Neural cell (in vitro differentiated cells): ENCODE results near the gene RASL11B. TPM values are rescaled to one million over a fixed set of nuclear protein-coding genes. Genes with fewer than 3 reads are reported as not detected.

Experiments used
- H2AFZ ChIP-seq: fragments of 200-600, 300-800 bp; sonication (generic), shearing (Covaris generic); 2 replicates; pipeline ENCODE4 v1.6.0; 2014; ENCODE audit warnings: low read depth, mild to moderate bottlenecking, antibody characterized with exemption, low read length, moderate library complexity
- H3F3A ChIP-seq: fragments of 200-600 bp; shearing (Covaris generic); 2 replicates; pipeline ENCODE4 v1.6.1; 2016; ENCODE audit warnings: mild to moderate bottlenecking, moderate library complexity, mixed read lengths, antibody characterized with exemption, low read length; ENCODE audit not compliant: insufficient read depth, poor library complexity, severe bottlenecking
- H3K27ac ChIP-seq: fragments of 200-600, 300-800 bp; sonication (generic), shearing (Covaris generic); 2 replicates; pipeline ENCODE4 v1.5.1; 2014; ENCODE audit warnings: mild to moderate bottlenecking, low read length, moderate library complexity
- H3K27me3 ChIP-seq: fragments of 300-800, 200-600 bp; sonication (generic), shearing (Covaris generic); 2 replicates; pipeline ENCODE4 v1.6.0; 2014; ENCODE audit warnings: mild to moderate bottlenecking, low read depth, low read length, moderate library complexity; ENCODE audit not compliant: insufficient read depth
- H3K36me3 ChIP-seq: fragments of 300-800, 200-600 bp; sonication (generic), shearing (Covaris generic); 2 replicates; pipeline ENCODE4 v1.5.1; 2014; ENCODE audit warnings: mild to moderate bottlenecking, antibody characterized with exemption, low read length, moderate library complexity; ENCODE audit not compliant: insufficient read depth
- H3K4me2 ChIP-seq: fragments of 300-800, 200-600 bp; sonication (generic), shearing (Covaris generic); 2 replicates; pipeline ENCODE4 v1.6.0; 2014; ENCODE audit warnings: mild to moderate bottlenecking, low read length
- H3K4me3 ChIP-seq: fragments of 300-800, 200-600 bp; sonication (generic), shearing (Covaris generic); 2 replicates; pipeline ENCODE4 v1.5.1; 2014; ENCODE audit warnings: mild to moderate bottlenecking, low read length, moderate library complexity
- H3K79me2 ChIP-seq: fragments of 200-600 bp; shearing (Covaris generic); replicated peaks from 2 replicates; pipeline ENCODE4 v1.6.0; 2014; ENCODE audit warnings: mild to moderate bottlenecking, low read length, moderate library complexity; ENCODE audit not compliant: insufficient read depth
- H3K9ac ChIP-seq: fragments of 300-800, 200-600 bp; sonication (generic), shearing (Covaris generic); 2 replicates; pipeline ENCODE4 v1.6.1; 2016; ENCODE audit warnings: mild to moderate bottlenecking, low read length, mixed read lengths
- H3K9me2 ChIP-seq: fragments of 200-600 bp; shearing (Covaris generic); 2 replicates; pipeline ENCODE4 v1.6.1; 2016; ENCODE audit warnings: mild to moderate bottlenecking, low read length, mixed read lengths; ENCODE audit not compliant: insufficient read depth
- H3K9me3 ChIP-seq: fragments of 200-600, 300-800 bp; sonication (generic), shearing (Covaris generic); 2 replicates; pipeline ENCODE4 v1.6.1; 2016; ENCODE audit warnings: mild to moderate bottlenecking, mixed run types, low read length, moderate library complexity, mixed read lengths
- H4K20me1 ChIP-seq: fragments of 200-600 bp; shearing (Covaris generic); 2 replicates; pipeline ENCODE4 v1.6.1; 2016; ENCODE audit warnings: mild to moderate bottlenecking, mixed run types; ENCODE audit not compliant: insufficient read depth
- EP300 ChIP-seq: fragments of 450-650 bp; conservative IDR thresholded peaks from 2 replicates; pipeline ENCODE4 v1.6.1; 2014; ENCODE audit warnings: antibody characterized with exemption, mild to moderate bottlenecking, moderate library complexity; ENCODE audit not compliant: poor library complexity, severe bottlenecking
- EZH2 ChIP-seq: fragments of 200-600, 300-800 bp; shearing (Covaris generic), sonication (generic); IDR thresholded peaks from 2 replicates; pipeline ENCODE4 v1.6.1; 2014; ENCODE audit warnings: antibody characterized with exemption, low read length, borderline replicate concordance, mild to moderate bottlenecking; ENCODE audit not compliant: insufficient read depth, poor library complexity, severe bottlenecking
- MXI1 ChIP-seq: fragments of 450-650 bp; conservative IDR thresholded peaks from 2 replicates; pipeline ENCODE4 v1.6.1; 2014; ENCODE audit warnings: antibody characterized with exemption, mild to moderate bottlenecking; ENCODE audit not compliant: poor library complexity, severe bottlenecking
- POLR2AphosphoS5 ChIP-seq: IDR thresholded peaks from 2 replicates; pipeline ENCODE4 v1.6.1; 2012
- RAD21 ChIP-seq: fragments of 450-650 bp; conservative IDR thresholded peaks from 2 replicates; pipeline ENCODE4 v1.6.1; 2014; ENCODE audit warnings: antibody characterized with exemption, mild to moderate bottlenecking, moderate library complexity
- SMC3 ChIP-seq: fragments of 450-650 bp; conservative IDR thresholded peaks from 2 replicates; pipeline ENCODE4 v1.6.1; 2014; ENCODE audit warnings: antibody characterized with exemption, mild to moderate bottlenecking, moderate library complexity; ENCODE audit not compliant: poor library complexity
- TAF1 ChIP-seq: IDR thresholded peaks from 2 replicates; pipeline ENCODE4 v1.6.1; 2012; ENCODE audit warnings: low read depth
- polyA plus RNA-seq: library from polyadenylated mRNA; depleted of rRNA; stranded (reverse); fragments of >200 nt; gene quantifications from 2 replicates; pipeline ENCODE4 v1.2.3, GENCODE V29; 2014
- TF ChIP-seq, protein P1 (sequence below): IDR thresholded peaks from 2 replicates; pipeline ENCODE4 v1.6.1; 2012; ENCODE audit warnings: borderline replicate concordance
- TF ChIP-seq, protein P2 (sequence below): fragments of 450-650 bp; IDR thresholded peaks from 2 replicates; pipeline ENCODE4 v1.5.1; 2014; ENCODE audit warnings: antibody characterized with exemption, mild to moderate bottlenecking, moderate library complexity; ENCODE audit not compliant: poor library complexity, severe bottlenecking

Gene RASL11B
- polyA plus RNA-seq, 1 donor from 2014 or later = 2.1 TPM

DNA sequence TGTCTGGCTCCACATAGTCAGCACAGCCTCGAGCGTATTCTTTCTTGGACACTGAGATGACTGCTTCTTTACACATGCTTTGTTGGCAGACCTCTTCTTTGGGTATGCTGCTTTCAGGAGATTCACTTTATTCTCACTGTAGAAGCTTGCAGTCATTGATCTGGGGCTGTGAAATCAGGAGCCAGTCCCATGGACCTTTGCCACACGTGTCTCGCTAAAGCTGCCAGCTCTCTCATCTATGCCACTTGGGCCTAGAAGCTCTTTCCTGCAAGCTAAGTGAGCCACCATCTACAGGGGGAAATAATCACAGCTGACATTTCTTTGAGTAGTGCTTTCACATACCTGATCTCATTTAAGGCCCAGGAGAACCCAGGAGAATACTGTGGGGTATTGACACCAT is 5.0 kb downstream of the RASL11B start:
- H3F3A ChIP-seq = no peaks in the 10 kb centered on the region
- H3K4me3 ChIP-seq = no peak overlapping the region
- H3K79me2 ChIP-seq = no peaks in the 10 kb centered on the region

DNA sequence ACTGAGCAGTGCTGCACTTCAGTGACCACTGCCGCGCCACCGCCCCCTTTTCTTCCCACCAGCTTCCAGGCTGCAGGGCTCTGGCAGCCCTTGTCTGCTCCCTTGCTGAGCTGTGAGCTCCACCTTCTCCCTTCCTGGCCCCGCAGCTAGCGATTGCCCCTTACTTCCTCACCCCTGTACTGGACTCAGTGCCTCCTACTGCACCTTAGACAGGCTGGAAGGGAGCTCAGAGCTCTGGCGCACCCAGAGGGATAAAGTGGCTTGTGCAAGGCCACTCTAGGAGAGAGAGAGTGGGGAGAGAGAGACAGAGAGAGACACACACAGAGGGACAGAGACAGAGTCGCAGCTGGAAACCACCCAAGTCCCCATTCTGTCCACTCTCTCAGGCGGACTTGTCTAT is 6.0 kb downstream of the RASL11B start:
- peaks cover 6% of the 10 kb centered on the region for H3K27me3 ChIP-seq
- H3F3A ChIP-seq = no peaks in the 10 kb centered on the region
- H3K36me3 ChIP-seq = no peaks in the 10 kb centered on the region
- H2AFZ ChIP-seq = no peak overlapping the region
- no peak overlapping the region for H3K9ac ChIP-seq
- no peaks in the 10 kb centered on the region for H3K79me2 ChIP-seq
- H4K20me1 ChIP-seq = no peaks in the 10 kb centered on the region
- TF ChIP-seq, protein P1, sequence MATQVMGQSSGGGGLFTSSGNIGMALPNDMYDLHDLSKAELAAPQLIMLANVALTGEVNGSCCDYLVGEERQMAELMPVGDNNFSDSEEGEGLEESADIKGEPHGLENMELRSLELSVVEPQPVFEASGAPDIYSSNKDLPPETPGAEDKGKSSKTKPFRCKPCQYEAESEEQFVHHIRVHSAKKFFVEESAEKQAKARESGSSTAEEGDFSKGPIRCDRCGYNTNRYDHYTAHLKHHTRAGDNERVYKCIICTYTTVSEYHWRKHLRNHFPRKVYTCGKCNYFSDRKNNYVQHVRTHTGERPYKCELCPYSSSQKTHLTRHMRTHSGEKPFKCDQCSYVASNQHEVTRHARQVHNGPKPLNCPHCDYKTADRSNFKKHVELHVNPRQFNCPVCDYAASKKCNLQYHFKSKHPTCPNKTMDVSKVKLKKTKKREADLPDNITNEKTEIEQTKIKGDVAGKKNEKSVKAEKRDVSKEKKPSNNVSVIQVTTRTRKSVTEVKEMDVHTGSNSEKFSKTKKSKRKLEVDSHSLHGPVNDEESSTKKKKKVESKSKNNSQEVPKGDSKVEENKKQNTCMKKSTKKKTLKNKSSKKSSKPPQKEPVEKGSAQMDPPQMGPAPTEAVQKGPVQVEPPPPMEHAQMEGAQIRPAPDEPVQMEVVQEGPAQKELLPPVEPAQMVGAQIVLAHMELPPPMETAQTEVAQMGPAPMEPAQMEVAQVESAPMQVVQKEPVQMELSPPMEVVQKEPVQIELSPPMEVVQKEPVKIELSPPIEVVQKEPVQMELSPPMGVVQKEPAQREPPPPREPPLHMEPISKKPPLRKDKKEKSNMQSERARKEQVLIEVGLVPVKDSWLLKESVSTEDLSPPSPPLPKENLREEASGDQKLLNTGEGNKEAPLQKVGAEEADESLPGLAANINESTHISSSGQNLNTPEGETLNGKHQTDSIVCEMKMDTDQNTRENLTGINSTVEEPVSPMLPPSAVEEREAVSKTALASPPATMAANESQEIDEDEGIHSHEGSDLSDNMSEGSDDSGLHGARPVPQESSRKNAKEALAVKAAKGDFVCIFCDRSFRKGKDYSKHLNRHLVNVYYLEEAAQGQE = no peak
- no peaks in the 10 kb centered on the region for H3K9me2 ChIP-seq
- H3K27ac ChIP-seq = no peak overlapping the region
- H3K9me3 ChIP-seq = no peaks in the 10 kb centered on the region
- no peak overlapping the region for H3K4me3 ChIP-seq
- H3K4me2 ChIP-seq = no peak overlapping the region

More for the DNA sequence above, 5.0 kb downstream of the RASL11B start:
- Histone ChIP-seq H3K27me3 (peaks cover 14% of the 10 kb centered on the region), H3K9me2 (no peaks in the 10 kb centered on the region), H2AFZ (no peak overlapping the region), H3K9me3 (no peaks in the 10 kb centered on the region), H3K9ac (no peak overlapping the region), H3K4me2 (no peak overlapping the region), H4K20me1 (no peaks in the 10 kb centered on the region), H3K27ac (no peak overlapping the region), H3K36me3 (no peaks in the 10 kb centered on the region)
- TF ChIP-seq, protein P1 = no peak
- TF ChIP-seq SMC3 (no peak), POLR2AphosphoS5 (no peak), EP300 (no peak), TAF1 (no peak), RAD21 (no peak), EZH2 (no peak), MXI1 (no peak)
- TF ChIP-seq, protein P2, sequence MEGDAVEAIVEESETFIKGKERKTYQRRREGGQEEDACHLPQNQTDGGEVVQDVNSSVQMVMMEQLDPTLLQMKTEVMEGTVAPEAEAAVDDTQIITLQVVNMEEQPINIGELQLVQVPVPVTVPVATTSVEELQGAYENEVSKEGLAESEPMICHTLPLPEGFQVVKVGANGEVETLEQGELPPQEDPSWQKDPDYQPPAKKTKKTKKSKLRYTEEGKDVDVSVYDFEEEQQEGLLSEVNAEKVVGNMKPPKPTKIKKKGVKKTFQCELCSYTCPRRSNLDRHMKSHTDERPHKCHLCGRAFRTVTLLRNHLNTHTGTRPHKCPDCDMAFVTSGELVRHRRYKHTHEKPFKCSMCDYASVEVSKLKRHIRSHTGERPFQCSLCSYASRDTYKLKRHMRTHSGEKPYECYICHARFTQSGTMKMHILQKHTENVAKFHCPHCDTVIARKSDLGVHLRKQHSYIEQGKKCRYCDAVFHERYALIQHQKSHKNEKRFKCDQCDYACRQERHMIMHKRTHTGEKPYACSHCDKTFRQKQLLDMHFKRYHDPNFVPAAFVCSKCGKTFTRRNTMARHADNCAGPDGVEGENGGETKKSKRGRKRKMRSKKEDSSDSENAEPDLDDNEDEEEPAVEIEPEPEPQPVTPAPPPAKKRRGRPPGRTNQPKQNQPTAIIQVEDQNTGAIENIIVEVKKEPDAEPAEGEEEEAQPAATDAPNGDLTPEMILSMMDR = no peak
